Endothelial cell of umbilical vein (primary cell): Measurements from ENCODE around the gene KIF20B.

Experiments used
- CTCF ChIP-seq, 2 donors: IDR thresholded peaks; 1 replicate in 1 of 2; 2 replicates in 1 of 2; pipeline ENCODE4 v1.5.1; 2011; ENCODE audit warnings: low read length in 2 of 2, mild to moderate bottlenecking in 2 of 2, moderate library complexity in 2 of 2, control low read depth in 1 of 2, inconsistent platforms in 1 of 2, low read depth in 1 of 2; ENCODE audit not compliant: insufficient read depth in 1 of 2; ENCODE audit errors: extremely low read depth in 1 of 2
- EZH2 ChIP-seq: IDR thresholded peaks from 2 replicates; pipeline ENCODE4 v1.6.1; 2012; ENCODE audit warnings: borderline replicate concordance, low read depth, mild to moderate bottlenecking, moderate library complexity, low read length, inconsistent platforms; ENCODE audit not compliant: severe bottlenecking
- POLR2A ChIP-seq: IDR thresholded peaks from 2 replicates; pipeline ENCODE4 v1.6.1; 2012; ENCODE audit warnings: low read depth, mild to moderate bottlenecking, control low read depth, low read length
- TF ChIP-seq, protein P1 (sequence below): IDR thresholded peaks from 2 replicates; pipeline ENCODE4 v1.6.1; 2011; ENCODE audit not compliant: insufficient read depth, insufficient read length

GRCh38 chr10:89662596-89662995 is 38.8 kb upstream of the KIF20B start:
- TF ChIP-seq CTCF (IDR thresholded peaks at IDR 0.05; ENCODE audit: extremely low read depth in 1 of 2, insufficient read depth in 1 of 2, low read depth in 1 of 2, low read length in 2 of 2) (no peak), EZH2 (no peak), POLR2A (no peak)
- TF ChIP-seq, protein P1, sequence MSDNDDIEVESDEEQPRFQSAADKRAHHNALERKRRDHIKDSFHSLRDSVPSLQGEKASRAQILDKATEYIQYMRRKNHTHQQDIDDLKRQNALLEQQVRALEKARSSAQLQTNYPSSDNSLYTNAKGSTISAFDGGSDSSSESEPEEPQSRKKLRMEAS, result no peak
